HL-60 (cell line): ENCODE measurements around the gene TC2N.

Experiments
- CTCF ChIP-seq: IDR thresholded peaks from one replicate; pipeline ENCODE4 v1.5.1; 2011; ENCODE audit warnings: low read length, control low read depth, inconsistent platforms; ENCODE audit not compliant: insufficient read depth
- GABPA ChIP-seq: IDR thresholded peaks from 2 replicates; pipeline ENCODE4 v1.6.1; 2012; ENCODE audit warnings: low read depth
- POLR2AphosphoS5 ChIP-seq: IDR thresholded peaks from 2 replicates; pipeline ENCODE4 v1.6.1; 2012; ENCODE audit warnings: low read depth
- REST ChIP-seq: IDR thresholded peaks from 2 replicates; pipeline ENCODE4 v1.6.1; 2012; ENCODE audit warnings: low read depth; ENCODE audit not compliant: insufficient replicate concordance
- SPI1 ChIP-seq: IDR thresholded peaks from 2 replicates; pipeline ENCODE4 v1.6.1; 2012; ENCODE audit warnings: low read depth, mild to moderate bottlenecking, borderline replicate concordance

GRCh38 chr14:91882776-91883175, 15.4 kb upstream of the TC2N start:
- no peak for TF ChIP-seq POLR2AphosphoS5
- no peak for TF ChIP-seq CTCF
- TF ChIP-seq GABPA = no peak
- TF ChIP-seq REST = no peak
- no peak for TF ChIP-seq SPI1
